HL-60/S4 treated with phorbol 12-myristate 13-acetate at 8.2 ng/mL for 4 days and 3 days (cell line): ENCODE data around the gene CXCR3.
"Not testable (repeated sequence)": the region's sequence is repeated elsewhere in the genome, so short reads cannot be mapped to it uniquely, and the experiment has no call there.

Experiments
- in situ Hi-C: fragments of 300-500 bp; cut with MboI; formaldehyde crosslinking; loops from 2 replicates; pipeline ENCODE4 v1.15.0; 2022; ENCODE audit warnings: low sequenced_read_pairs

The CXCR3 gene

GRCh38 chrX:71618303-71618721 lies at the start of gene CXCR3:
Gene CXCR3, minus strand, starts transcription at chrX:71618511. Its CDS starts 62 bp downstream, at chrX:71618449.
- in situ Hi-C loops: no loop called here

GRCh38 chrX:71667328-71668247 lies 49.3 kb upstream of the CXCR3 start, which contains the start of gene LOC101059915:
Gene LOC101059915, plus strand, starts transcription at chrX:71667546.
- in situ Hi-C loops: no loop called here

- in situ Hi-C loops: no loop called here
Measured at GRCh38 chrX:71666240-71667223, 48.2 kb upstream of the CXCR3 start.

GRCh38 chrX:71665747-71666146 lies 47.4 kb upstream of the CXCR3 start:
- in situ Hi-C loops: no loop called here

- in situ Hi-C loops: no loop called here
Measured at GRCh38 chrX:71664889-71665491, 46.7 kb upstream of the CXCR3 start.

- in situ Hi-C loops: not testable (repeated sequence)
Measured at GRCh38 chrX:71664202-71664601, 45.9 kb upstream of the CXCR3 start.

GRCh38 chrX:71663238-71663637 lies 44.9 kb upstream of the CXCR3 start:
- in situ Hi-C loops: not testable (repeated sequence)

- in situ Hi-C loops: not testable (repeated sequence)
Measured at GRCh38 chrX:71662654-71663053, 44.3 kb upstream of the CXCR3 start.

GRCh38 chrX:71661919-71662318 lies 43.6 kb upstream of the CXCR3 start:
- in situ Hi-C loops: no loop called here

- in situ Hi-C loops: no loop called here
Measured at GRCh38 chrX:71660562-71661416, 42.5 kb upstream of the CXCR3 start.

- in situ Hi-C loops: no loop called here
Measured at GRCh38 chrX:71659959-71660358, 41.6 kb upstream of the CXCR3 start.

GRCh38 chrX:71659342-71659741 lies 41.0 kb upstream of the CXCR3 start:
- in situ Hi-C loops: no loop called here

GRCh38 chrX:71657267-71657666 lies 39.0 kb upstream of the CXCR3 start:
- in situ Hi-C loops: no loop called here

- in situ Hi-C loops: no loop called here
Measured at GRCh38 chrX:71653344-71653743, 35.0 kb upstream of the CXCR3 start.

GRCh38 chrX:71652405-71652804 lies 34.1 kb upstream of the CXCR3 start:
- in situ Hi-C loops: no loop called here

GRCh38 chrX:71650333-71650969 lies 32.1 kb upstream of the CXCR3 start:
- in situ Hi-C loops: no loop called here

GRCh38 chrX:71644406-71644805 lies 26.1 kb upstream of the CXCR3 start:
- in situ Hi-C loops: not testable (repeated sequence)

GRCh38 chrX:71640002-71640401 lies 21.7 kb upstream of the CXCR3 start:
- in situ Hi-C loops: no loop called here

GRCh38 chrX:71638409-71638808 lies 20.1 kb upstream of the CXCR3 start:
- in situ Hi-C loops: no loop called here
